H1 (cell line): ENCODE results near the gene ADD1. TPM values are rescaled to one million over a fixed set of nuclear protein-coding genes. Genes with fewer than 3 reads are reported as not detected.

Source experiments
- CTCF ChIA-PET: fragments of 300-600 bp; sonication (Branson Sonifier 250); formaldehyde crosslinking; loops from one replicate; lab custom pipeline; 2021; ENCODE audit not compliant: partially characterized antibody; lab: Charles Lee
- POLR2A ChIA-PET: fragments of 300-600 bp; sonication (Branson Sonifier 250); formaldehyde crosslinking; loops from one replicate; lab custom pipeline; 2021; ENCODE audit warnings: inconsistent platforms; ENCODE audit not compliant: partially characterized antibody; lab: Charles Lee
- DNase-seq, 2 experiments: peaks; one replicate each; pipeline versions ENCODE4 v3.0.0 to v3.0.0-alpha.2; 2010 to 2022; ENCODE audit warnings: low spot score in 2 of 2, low read depth in 1 of 2, mixed read lengths in 1 of 2
- FAIRE-seq: peaks from 2 replicates; lab custom pipeline; 2011; peaks lifted over from hg19 to GRCh38; lab: Jason Lieb, UNC
- H2AFZ ChIP-seq: 2 replicates; pipeline ENCODE4 v1.8.1; 2012; ENCODE audit warnings: low read length, inconsistent platforms
- H2AK5ac ChIP-seq: 2 replicates; pipeline ENCODE4 v1.6.1; 2013; ENCODE audit warnings: low read depth, low read length
- H2BK120ac ChIP-seq: replicated peaks from 2 replicates; pipeline ENCODE3; 2013; ENCODE audit warnings: low read depth, low read length, inconsistent platforms
- H2BK12ac ChIP-seq: 2 replicates; pipeline ENCODE4 v1.6.1; 2013; ENCODE audit warnings: low read depth, low read length
- H2BK15ac ChIP-seq: 2 replicates; pipeline ENCODE4 v1.6.1; 2013; ENCODE audit warnings: low read length
- H2BK20ac ChIP-seq: 2 replicates; pipeline ENCODE4 v1.6.1; 2013; ENCODE audit warnings: low read length
- H2BK5ac ChIP-seq: 2 replicates; pipeline ENCODE4 v1.6.1; 2013; ENCODE audit warnings: low read depth, low read length
- H3K14ac ChIP-seq: 2 replicates; pipeline ENCODE4 v1.6.1; 2013; ENCODE audit warnings: inconsistent platforms; ENCODE audit not compliant: insufficient read length
- H3K18ac ChIP-seq: 2 replicates; pipeline ENCODE4 v1.6.1; 2013; ENCODE audit warnings: low read length; ENCODE audit errors: extremely low read depth
- H3K23ac ChIP-seq: 2 replicates; pipeline ENCODE4 v1.6.1; 2013; ENCODE audit warnings: inconsistent platforms; ENCODE audit not compliant: insufficient read length
- H3K23me2 ChIP-seq: 2 replicates; pipeline ENCODE4 v1.6.1; 2013; ENCODE audit warnings: low read depth, low read length
- H3K27ac ChIP-seq: 2 replicates; pipeline ENCODE4 v1.6.1; 2011; ENCODE audit warnings: low read depth, low read length, inconsistent platforms
- H3K27me3 ChIP-seq, 4 experiments: replicated peaks in 1 of 4; 1 replicate in 1 of 4; 2 replicates in 3 of 4; pipeline versions ENCODE4 v1.6.1 to v1.8.1; 2011 to 2013; ENCODE audit warnings: low read length in 3 of 4, mild to moderate bottlenecking in 3 of 4, inconsistent platforms in 2 of 4, mixed read lengths in 2 of 4, moderate library complexity in 1 of 4; ENCODE audit not compliant: control insufficient read depth in 3 of 4, insufficient read depth in 3 of 4; ENCODE audit errors: extremely low read depth in 1 of 4
- H3K36me3 ChIP-seq, 4 experiments: 2 replicates each; pipeline versions ENCODE4 v1.6.1 to v1.8.1; 2011 to 2013; ENCODE audit warnings: mild to moderate bottlenecking in 4 of 4, low read length in 3 of 4, moderate library complexity in 2 of 4, control low read depth in 1 of 4, inconsistent platforms in 1 of 4; ENCODE audit not compliant: insufficient read depth in 4 of 4, control insufficient read depth in 2 of 4
- H3K4ac ChIP-seq: replicated peaks from 2 replicates; pipeline ENCODE3; 2013; ENCODE audit warnings: low read length, low read depth, mixed read lengths, inconsistent platforms; ENCODE audit not compliant: insufficient read length
- H3K4me1 ChIP-seq, 4 experiments: replicated peaks in 1 of 4; 1 replicate in 1 of 4; 2 replicates in 3 of 4; pipeline versions ENCODE4 v1.6.1 to v1.8.1; 2011 to 2013; ENCODE audit warnings: low read length in 3 of 4, inconsistent platforms in 2 of 4, mixed read lengths in 1 of 4; ENCODE audit not compliant: insufficient read depth in 4 of 4, control insufficient read depth in 3 of 4
- H3K4me2 ChIP-seq, 2 experiments: 2 replicates each; pipeline versions ENCODE4 v1.6.1 to v1.8.1; 2011 to 2013; ENCODE audit warnings: low read depth in 2 of 2, low read length in 2 of 2, control low read depth in 1 of 2, inconsistent platforms in 1 of 2, mild to moderate bottlenecking in 1 of 2; ENCODE audit not compliant: insufficient read depth in 1 of 2
- H3K4me3 ChIP-seq, 4 experiments: fragments of 200-600, 300-600 bp in 1 of 4; sonication (generic), shearing (Covaris generic), sonication (Bioruptor Twin) in 1 of 4; 2 replicates each; pipeline versions ENCODE4 v1.5.1 to v1.8.1; 2011 to 2016; ENCODE audit warnings: low read length in 4 of 4, low read depth in 3 of 4, control low read depth in 2 of 4, inconsistent platforms in 2 of 4, mild to moderate bottlenecking in 2 of 4, mixed read lengths in 1 of 4, moderate library complexity in 1 of 4; ENCODE audit not compliant: insufficient read depth in 2 of 4; ENCODE audit errors: extremely low read depth in 1 of 4
- H3K56ac ChIP-seq: replicated peaks from 2 replicates; pipeline ENCODE3; 2013; ENCODE audit warnings: low read depth, mild to moderate bottlenecking, mixed read lengths, low read length, inconsistent platforms; ENCODE audit not compliant: insufficient read length
- H3K79me1 ChIP-seq: 2 replicates; pipeline ENCODE4 v1.6.1; 2013; ENCODE audit warnings: low read depth, low read length, control low read depth
- H3K79me2 ChIP-seq, 2 experiments: 2 replicates each; pipeline versions ENCODE4 v1.6.1 to v1.8.1; 2012 to 2013; ENCODE audit warnings: low read length in 2 of 2, mild to moderate bottlenecking in 2 of 2, inconsistent platforms in 1 of 2; ENCODE audit not compliant: insufficient read depth in 2 of 2, control insufficient read depth in 1 of 2
- H3K9ac ChIP-seq, 4 experiments: replicated peaks in 1 of 4; 1 replicate in 1 of 4; 2 replicates in 3 of 4; pipeline versions ENCODE4 v1.6.1 to v1.8.1; 2011 to 2013; ENCODE audit warnings: low read depth in 3 of 4, low read length in 3 of 4, control low read depth in 2 of 4, mild to moderate bottlenecking in 2 of 4, moderate library complexity in 2 of 4, inconsistent platforms in 1 of 4; ENCODE audit errors: extremely low read depth in 1 of 4
- H3K9me3 ChIP-seq, 2 experiments: 2 replicates each; pipeline versions ENCODE4 v1.6.1 to v1.8.1; 2012 to 2013; ENCODE audit warnings: mild to moderate bottlenecking in 2 of 2, moderate library complexity in 2 of 2, control low read depth in 1 of 2, inconsistent platforms in 1 of 2, low read depth in 1 of 2, low read length in 1 of 2, mixed read lengths in 1 of 2; ENCODE audit not compliant: insufficient read depth in 2 of 2
- H4K20me1 ChIP-seq, 2 experiments: replicated peaks in 1 of 2; 2 replicates each; pipeline versions ENCODE3 to v1.8.1; 2011 to 2013; ENCODE audit warnings: inconsistent platforms in 2 of 2, low read length in 2 of 2, mild to moderate bottlenecking in 1 of 2; ENCODE audit not compliant: insufficient read depth in 2 of 2, control insufficient read depth in 1 of 2
- H4K5ac ChIP-seq: 2 replicates; pipeline ENCODE4 v1.6.1; 2013; ENCODE audit warnings: low read length, low read depth, mixed read lengths, inconsistent platforms; ENCODE audit not compliant: insufficient read length
- H4K8ac ChIP-seq: 2 replicates; pipeline ENCODE4 v1.8.0; 2013; ENCODE audit warnings: mild to moderate bottlenecking, moderate library complexity, low read length, inconsistent platforms; ENCODE audit not compliant: insufficient read depth; ENCODE audit errors: extremely low read depth
- H4K91ac ChIP-seq: replicated peaks from 2 replicates; pipeline ENCODE3; 2013; ENCODE audit warnings: low read length, mixed read lengths, inconsistent platforms; ENCODE audit not compliant: insufficient read length
- BACH1 ChIP-seq: IDR thresholded peaks from 2 replicates; pipeline ENCODE4 v1.6.1; 2012; ENCODE audit warnings: low read length, improper control_type of control experiment
- GTF2F1 ChIP-seq: IDR thresholded peaks from 2 replicates; pipeline ENCODE4 v1.6.1; 2012; ENCODE audit warnings: low read depth, low read length, improper control_type of control experiment, borderline replicate concordance
- TAF1 ChIP-seq: IDR thresholded peaks from 2 replicates; pipeline ENCODE4 v1.6.1; 2011; ENCODE audit warnings: mild to moderate bottlenecking, low read depth, low read length
- TEAD4 ChIP-seq: IDR thresholded peaks from 2 replicates; pipeline ENCODE4 v1.6.1; 2012; ENCODE audit warnings: low read depth, low read length, inconsistent platforms, mixed read lengths
- WGBS, 2 experiments: shearing (Covaris generic) in 1 of 2; methylation state at CpG; one replicate each; pipeline versions ENCODE4 v1.1.6 to v1.1.7; 2013 to 2015; ENCODE audit warnings: low lambda C conversion rate in 2 of 2, mixed read lengths in 2 of 2, inconsistent platforms in 1 of 2, low coverage in 1 of 2, missing lambda C conversion rate in 1 of 2; ENCODE audit not compliant: insufficient replicate concordance in 2 of 2, insufficient coverage in 1 of 2, insufficient read length in 1 of 2; ENCODE audit errors: extremely low coverage in 1 of 2, missing lambda C conversion rate in 1 of 2; 5-methylcytosine and 5-hydroxymethylcytosine counted together
- polyA plus RNA-seq, 7 experiments: library from polyadenylated mRNA; depleted of rRNA in 3 of 7; stranded (reverse) in 5 of 7; unstranded in 2 of 7; fragments of >200 nt in 5 of 7; fragments of 200-250 nt in 2 of 7; gene quantifications; 1 replicate in 5 of 7; 2 replicates in 1 of 7; 4 replicates in 1 of 7; pipeline versions ENCODE4 v1.2.1 to v1.2.3, GENCODE V29; 2011 to 2013; ENCODE audit warnings: missing spikeins in 2 of 7, mixed read lengths in 2 of 7
- total RNA-seq: library from RNA; stranded (reverse); fragmentation: NEBNext Ultra II Directional; extraction: Animal tissue kit (Norgen Biotek cat#: 25700); gene quantifications from 2 replicates; pipeline ENCODE4 v1.2.1, GENCODE V29; 2021
- TF ChIP-seq, protein P1 (sequence below): IDR thresholded peaks from 2 replicates; pipeline ENCODE4 v1.6.1; 2012; ENCODE audit warnings: low read length, inconsistent platforms
- TF ChIP-seq, protein P2 (sequence below): IDR thresholded peaks from 2 replicates; pipeline ENCODE4 v1.6.1; 2011; ENCODE audit warnings: low read length, improper control_type of control experiment

ADD1 gene
- total and polyA plus RNA-seq, 2 of the 8 experiments (the other 6 are each of a cell fraction or from before 2014, with no cell fraction given) = 113 to 143 TPM

- H2BK20ac ChIP-seq = no peak overlapping the region
- POLR2A ChIA-PET = interaction anchor here (0.9 to 1.7 kb wide), 5 partner anchors 10 to 24 kb away, joined by 3 to 14 read pairs (median 4); partner anchors contain the start of gene ADD1
- FAIRE-seq (no peak), DNase-seq (no peak)
- H3K79me2 ChIP-seq = peaks cover 0 to under 1% of the 10 kb centered on the region in 2 experiments; a peak in 1 of 4 replicates
- no peaks in the 10 kb centered on the region for H3K27me3 ChIP-seq
- no peak overlapping the region for H4K8ac ChIP-seq
- no peak overlapping the region for H3K27ac ChIP-seq
- H3K4me2 ChIP-seq = no peak overlapping the region
- H2AFZ ChIP-seq = no peak overlapping the region
- H3K56ac ChIP-seq = no peak overlapping the region
- H3K18ac ChIP-seq = no peak overlapping the region
- H4K91ac ChIP-seq = no peak overlapping the region
- TF ChIP-seq TEAD4 (no peak), BACH1 (no peak), TAF1 (no peak), GTF2F1 (no peak)
- TF ChIP-seq, protein P1, sequence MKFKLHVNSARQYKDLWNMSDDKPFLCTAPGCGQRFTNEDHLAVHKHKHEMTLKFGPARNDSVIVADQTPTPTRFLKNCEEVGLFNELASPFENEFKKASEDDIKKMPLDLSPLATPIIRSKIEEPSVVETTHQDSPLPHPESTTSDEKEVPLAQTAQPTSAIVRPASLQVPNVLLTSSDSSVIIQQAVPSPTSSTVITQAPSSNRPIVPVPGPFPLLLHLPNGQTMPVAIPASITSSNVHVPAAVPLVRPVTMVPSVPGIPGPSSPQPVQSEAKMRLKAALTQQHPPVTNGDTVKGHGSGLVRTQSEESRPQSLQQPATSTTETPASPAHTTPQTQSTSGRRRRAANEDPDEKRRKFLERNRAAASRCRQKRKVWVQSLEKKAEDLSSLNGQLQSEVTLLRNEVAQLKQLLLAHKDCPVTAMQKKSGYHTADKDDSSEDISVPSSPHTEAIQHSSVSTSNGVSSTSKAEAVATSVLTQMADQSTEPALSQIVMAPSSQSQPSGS = no peak
- TF ChIP-seq, protein P2, sequence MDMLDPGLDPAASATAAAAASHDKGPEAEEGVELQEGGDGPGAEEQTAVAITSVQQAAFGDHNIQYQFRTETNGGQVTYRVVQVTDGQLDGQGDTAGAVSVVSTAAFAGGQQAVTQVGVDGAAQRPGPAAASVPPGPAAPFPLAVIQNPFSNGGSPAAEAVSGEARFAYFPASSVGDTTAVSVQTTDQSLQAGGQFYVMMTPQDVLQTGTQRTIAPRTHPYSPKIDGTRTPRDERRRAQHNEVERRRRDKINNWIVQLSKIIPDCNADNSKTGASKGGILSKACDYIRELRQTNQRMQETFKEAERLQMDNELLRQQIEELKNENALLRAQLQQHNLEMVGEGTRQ = no peak
- H3K36me3 ChIP-seq = peaks cover 0 to 44% (median 33%) of the 10 kb centered on the region in 4 experiments; a peak in 7 of 8 replicates
- no peak overlapping the region for H3K14ac ChIP-seq
- no peak overlapping the region for H2BK12ac ChIP-seq
- no peak overlapping the region for H3K4ac ChIP-seq
- H2BK120ac ChIP-seq = no peak overlapping the region
- peak overlapping the region; percentile 63; the same call in 1 of the 2 replicates for H2BK5ac ChIP-seq
- no peak overlapping the region for H3K4me3 ChIP-seq
- H3K79me1 ChIP-seq = no peaks in the 10 kb centered on the region
- H3K23ac ChIP-seq = no peak overlapping the region
- WGBS, 2 experiments = 96% methylated on average over 12 of the region's 17 CpGs; no CpG with 5 or more reads in 1 of the 2 experiments
- no peaks in the 10 kb centered on the region for H3K23me2 ChIP-seq
- H4K5ac ChIP-seq = no peak overlapping the region
- H2BK15ac ChIP-seq = no peak overlapping the region
- H3K9me3 ChIP-seq = no peaks in the 10 kb centered on the region
- H4K20me1 ChIP-seq = peaks cover 0 to 16% of the 10 kb centered on the region in 2 experiments
- no peak overlapping the region for H2AK5ac ChIP-seq
- H3K4me1 ChIP-seq = peaks cover 0 to 7% (median 4%) of the 10 kb centered on the region in 4 experiments; a peak in 5 of 7 replicates
- CTCF ChIA-PET = interaction anchor here (1.6 kb wide), 1 partner anchor 14 kb away, joined by 5 read pairs; no protein-coding TSS in a partner anchor
- no peak overlapping the region for H3K9ac ChIP-seq
These were observed 18.7 kb upstream of the ADD1 start for GRCh38 chr4:2824836-2825381.
